B cell (primary cell): ENCODE data around the gene KAT14. TPM values are rescaled to one million over a fixed set of nuclear protein-coding genes. Genes with fewer than 3 reads are reported as not detected.

Experiments
- ATAC-seq: fragments of 200-7000 bp; cut with Tn5 transposase; one replicate; pipeline ENCODE4 v1.10.0; 2021; ENCODE audit warnings: low read depth, mild to moderate bottlenecking, moderate number of reproducible peaks, moderate library complexity
- CTCF ChIA-PET: fragments of 350-600 bp; sonication (Branson Sonifier 250); formaldehyde crosslinking; loops from one replicate; lab custom pipeline; 2021; ENCODE audit warnings: antibody characterized with exemption, inconsistent platforms; lab: Charles Lee
- POLR2A ChIA-PET: fragments of 350-600 bp; sonication (Branson Sonifier 250); formaldehyde crosslinking; loops from one replicate; lab custom pipeline; 2021; ENCODE audit warnings: antibody characterized with exemption; lab: Charles Lee
- DNase-seq: peaks from one replicate; pipeline ENCODE4 v3.0.0; 2013
- H2AFZ ChIP-seq: 2 replicates; pipeline ENCODE4 v1.6.1; 2012; ENCODE audit warnings: mild to moderate bottlenecking, low read depth, low read length; ENCODE audit not compliant: insufficient read depth, poor library complexity, severe bottlenecking
- H3K27ac ChIP-seq, 2 donors: 1 replicate in 1 of 2; 2 replicates in 1 of 2; pipeline ENCODE4 v1.5.1; 2012 to 2013; ENCODE audit warnings: low read length in 2 of 2, mild to moderate bottlenecking in 2 of 2, moderate library complexity in 1 of 2
- H3K27me3 ChIP-seq, 4 experiments: fragments of 200-600 bp in 1 of 4; sonication (generic) in 1 of 4; replicated peaks in 1 of 4; 1 replicate in 2 of 4; 2 replicates in 2 of 4; pipeline versions ENCODE4 v1.6.1 to v1.7.0; 2013 to 2016; ENCODE audit warnings: low read length in 3 of 4, mild to moderate bottlenecking in 2 of 4, mixed read lengths in 1 of 4, moderate library complexity in 1 of 4; ENCODE audit not compliant: insufficient read depth in 4 of 4, control insufficient read depth in 3 of 4; ENCODE audit errors: control extremely low read depth in 1 of 4
- H3K36me3 ChIP-seq, 2 experiments: replicated peaks in 1 of 2; 1 replicate in 1 of 2; 2 replicates in 1 of 2; pipeline versions ENCODE4 v1.6.1 to v1.7.1; 2013; ENCODE audit warnings: low read length in 1 of 2; ENCODE audit not compliant: insufficient read depth in 2 of 2, control insufficient read depth in 1 of 2; ENCODE audit errors: control extremely low read depth in 1 of 2, extremely low read depth in 1 of 2
- H3K4me1 ChIP-seq, 2 donors: fragments of 200-600 bp in 1 of 2; sonication (generic) in 1 of 2; 1 replicate in 1 of 2; 2 replicates in 1 of 2; pipeline versions ENCODE4 v1.5.1 to v1.6.1; 2013 to 2017; ENCODE audit warnings: low read length in 2 of 2; ENCODE audit not compliant: control insufficient read depth in 2 of 2, insufficient read depth in 2 of 2
- H3K4me2 ChIP-seq: replicated peaks from 2 replicates; pipeline ENCODE3; 2012; ENCODE audit warnings: mild to moderate bottlenecking, low read depth, low read length; ENCODE audit not compliant: poor library complexity, severe bottlenecking
- H3K4me3 ChIP-seq, 5 experiments: fragments of 200-600 bp in 1 of 5; sonication (generic) in 1 of 5; 1 replicate in 3 of 5; 2 replicates in 2 of 5; pipeline versions ENCODE4 v1.5.1 to v1.7.0; 2011 to 2016; ENCODE audit warnings: low read length in 4 of 5, mild to moderate bottlenecking in 4 of 5, low read depth in 2 of 5, control low read depth in 1 of 5, moderate library complexity in 1 of 5; ENCODE audit not compliant: insufficient read depth in 1 of 5; ENCODE audit errors: control extremely low read depth in 1 of 5, extremely low read depth in 1 of 5
- H3K79me2 ChIP-seq: fragments of 200-600 bp; sonication (generic); one replicate; pipeline ENCODE4 v1.6.0; 2016; ENCODE audit warnings: low read length; ENCODE audit not compliant: control insufficient read depth, insufficient read depth
- H3K9ac ChIP-seq: fragments of 200-600 bp; sonication (generic); 2 replicates; pipeline ENCODE4 v1.6.1; 2017; ENCODE audit warnings: mild to moderate bottlenecking, low read length, moderate library complexity
- H3K9me3 ChIP-seq, 3 donors: one replicate each; pipeline versions ENCODE4 v1.6.1 to v1.7.1; 2013; ENCODE audit warnings: low read length in 2 of 3; ENCODE audit not compliant: control insufficient read depth in 2 of 3, insufficient read depth in 1 of 3; ENCODE audit errors: control extremely low read depth in 1 of 3
- H4K20me1 ChIP-seq: 2 replicates; pipeline ENCODE4 v1.6.0; 2012; ENCODE audit warnings: mild to moderate bottlenecking, low read length; ENCODE audit not compliant: insufficient read depth, control insufficient read depth, poor library complexity, severe bottlenecking
- H3K27ac Mint-ChIP-seq: one replicate; pipeline ENCODE4 v1.8.0; 2021; ENCODE audit warnings: mixed read lengths
- H3K27me3 Mint-ChIP-seq: one replicate; pipeline ENCODE4 v1.8.0; 2021; ENCODE audit warnings: mixed read lengths
- H3K4me1 Mint-ChIP-seq: one replicate; pipeline ENCODE4 v1.8.0; 2021; ENCODE audit warnings: mixed read lengths
- H3K4me3 Mint-ChIP-seq: one replicate; pipeline ENCODE4 v1.8.0; 2021; ENCODE audit warnings: mixed read lengths
- H3K9me3 Mint-ChIP-seq: one replicate; pipeline ENCODE4 v1.8.0; 2022; ENCODE audit warnings: mixed read lengths; ENCODE audit not compliant: insufficient read depth
- EZH2 ChIP-seq: IDR thresholded peaks from 2 replicates; pipeline ENCODE4 v1.6.1; 2012; ENCODE audit warnings: borderline replicate concordance, low read depth, mild to moderate bottlenecking, moderate library complexity, low read length; ENCODE audit not compliant: insufficient read depth, poor library complexity, severe bottlenecking
- WGBS: methylation state at CpG from one replicate; pipeline ENCODE4 v1.1.5; 2013; ENCODE audit warnings: missing lambda C conversion rate; ENCODE audit not compliant: insufficient coverage; 5-methylcytosine and 5-hydroxymethylcytosine counted together
- intact Hi-C: fragments of 100-400 bp; cut with micrococcal nuclease; formaldehyde crosslinking; loops from one replicate; pipeline ENCODE4 v1.10.0; 2022
- polyA plus RNA-seq: library from polyadenylated mRNA; depleted of rRNA; stranded (reverse); fragments of >200 nt; gene quantifications from 2 replicates; pipeline ENCODE4 v1.2.3, GENCODE V29; 2012
- total RNA-seq, 2 donors: library from RNA; stranded (reverse); fragments of 120-200 nt in 1 of 2; gene quantifications; 1 replicate in 1 of 2; 2 replicates in 1 of 2; pipeline versions ENCODE4 v1.2.3 to v1.2.4, GENCODE V29; 2013 to 2022
- TF ChIP-seq, protein P1 (sequence below): fragments of 200-600 bp; IDR thresholded peaks from one replicate; pipeline ENCODE4 v1.8.0; 2022; ENCODE audit warnings: antibody characterized with exemption, mild to moderate bottlenecking

KAT14 gene
- total and polyA plus RNA-seq, 2 donors (not counting 1 experiment from before 2014, with no cell fraction given), result 7.9 to 15.5 TPM

- ATAC-seq (no peak), DNase-seq (no peak)
- Histone ChIP-seq H4K20me1 (no peaks in the 10 kb centered on the region), H3K9me3 (peaks cover 0 to 11% (median 0%) of the 10 kb centered on the region in 3 donors), H2AFZ (no peak overlapping the region), H3K9ac (no peak overlapping the region), H3K4me1 (no peaks in the 10 kb centered on the region), H3K79me2 (no peaks in the 10 kb centered on the region), H3K4me2 (no peak overlapping the region), H3K4me3 (no peak overlapping the region), H3K36me3 (peaks cover 9 to 59% of the 10 kb centered on the region in 2 experiments), H3K27ac (no peak overlapping the region), H3K27me3 (no peaks in the 10 kb centered on the region)
- ChIA-PET CTCF (interaction anchor here (0.6 kb wide), 1 partner anchor 17 kb away, joined by 3 read pairs; no protein-coding TSS in a partner anchor), POLR2A (no interaction called here)
- Mint-ChIP-seq H3K4me1 (no peaks in the 10 kb centered on the region), H3K9me3 (peaks cover 6% of the 10 kb centered on the region), H3K27ac (no peak overlapping the region), H3K27me3 (no peaks in the 10 kb centered on the region), H3K4me3 (no peak overlapping the region)
- intact Hi-C loops, result no loop called here
- no peak for TF ChIP-seq EZH2
- TF ChIP-seq, protein P1, sequence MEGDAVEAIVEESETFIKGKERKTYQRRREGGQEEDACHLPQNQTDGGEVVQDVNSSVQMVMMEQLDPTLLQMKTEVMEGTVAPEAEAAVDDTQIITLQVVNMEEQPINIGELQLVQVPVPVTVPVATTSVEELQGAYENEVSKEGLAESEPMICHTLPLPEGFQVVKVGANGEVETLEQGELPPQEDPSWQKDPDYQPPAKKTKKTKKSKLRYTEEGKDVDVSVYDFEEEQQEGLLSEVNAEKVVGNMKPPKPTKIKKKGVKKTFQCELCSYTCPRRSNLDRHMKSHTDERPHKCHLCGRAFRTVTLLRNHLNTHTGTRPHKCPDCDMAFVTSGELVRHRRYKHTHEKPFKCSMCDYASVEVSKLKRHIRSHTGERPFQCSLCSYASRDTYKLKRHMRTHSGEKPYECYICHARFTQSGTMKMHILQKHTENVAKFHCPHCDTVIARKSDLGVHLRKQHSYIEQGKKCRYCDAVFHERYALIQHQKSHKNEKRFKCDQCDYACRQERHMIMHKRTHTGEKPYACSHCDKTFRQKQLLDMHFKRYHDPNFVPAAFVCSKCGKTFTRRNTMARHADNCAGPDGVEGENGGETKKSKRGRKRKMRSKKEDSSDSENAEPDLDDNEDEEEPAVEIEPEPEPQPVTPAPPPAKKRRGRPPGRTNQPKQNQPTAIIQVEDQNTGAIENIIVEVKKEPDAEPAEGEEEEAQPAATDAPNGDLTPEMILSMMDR, result no peak
- WGBS, result no CpG with 5 or more reads among the region's 1 CpG
These were observed 43.2 kb downstream of the KAT14 start for GRCh38 chr20:18180815-18181214.

DNA sequence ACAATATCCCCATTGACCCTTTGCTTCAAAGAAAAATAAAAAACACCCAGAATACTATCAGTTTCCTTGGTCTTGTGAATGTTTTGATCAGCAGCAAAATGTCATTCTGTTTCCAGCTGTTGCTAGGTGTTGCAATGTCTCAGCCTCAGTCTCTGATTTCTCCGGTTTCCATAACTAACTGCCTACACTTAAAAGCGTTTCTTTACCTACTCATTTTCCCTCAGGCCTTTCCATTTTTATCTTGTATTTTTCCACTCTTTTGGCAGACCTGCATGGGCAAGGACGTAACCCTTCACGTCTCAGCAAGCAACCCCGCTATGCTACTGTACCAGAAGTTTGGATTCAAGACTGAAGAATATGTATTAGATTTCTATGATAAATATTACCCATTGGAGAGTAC lies 49.4 kb downstream of the KAT14 start:
- Mint-ChIP-seq H3K4me3 (no peak overlapping the region), H3K4me1 (no peaks in the 10 kb centered on the region), H3K27me3 (no peaks in the 10 kb centered on the region), H3K9me3 (no peaks in the 10 kb centered on the region), H3K27ac (no peak overlapping the region)
- no peak overlapping the region for H3K4me3 ChIP-seq
- no peaks in the 10 kb centered on the region for H4K20me1 ChIP-seq
- no peaks in the 10 kb centered on the region for H3K4me1 ChIP-seq
- no peaks in the 10 kb centered on the region for H3K79me2 ChIP-seq
- no peak for ATAC-seq
- CTCF ChIA-PET, result no interaction called here
- DNase-seq, result no peak
- intact Hi-C loops, result no loop called here
- H3K4me2 ChIP-seq, result no peak overlapping the region
- no peak overlapping the region for H3K27ac ChIP-seq
- POLR2A ChIA-PET, result no interaction called here
- WGBS, result 100% methylated on average over 2 of the region's 5 CpGs
- no peak for TF ChIP-seq EZH2
- TF ChIP-seq, protein P1, result no peak
- H3K27me3 ChIP-seq, result no peaks in the 10 kb centered on the region
- H2AFZ ChIP-seq, result no peak overlapping the region
- no peak overlapping the region for H3K9ac ChIP-seq
- H3K36me3 ChIP-seq, result peaks cover 19 to 58% of the 10 kb centered on the region in 2 experiments
- H3K9me3 ChIP-seq, result no peaks in the 10 kb centered on the region
